Measurements from ENCODE around the gene KCND3.

DNA sequence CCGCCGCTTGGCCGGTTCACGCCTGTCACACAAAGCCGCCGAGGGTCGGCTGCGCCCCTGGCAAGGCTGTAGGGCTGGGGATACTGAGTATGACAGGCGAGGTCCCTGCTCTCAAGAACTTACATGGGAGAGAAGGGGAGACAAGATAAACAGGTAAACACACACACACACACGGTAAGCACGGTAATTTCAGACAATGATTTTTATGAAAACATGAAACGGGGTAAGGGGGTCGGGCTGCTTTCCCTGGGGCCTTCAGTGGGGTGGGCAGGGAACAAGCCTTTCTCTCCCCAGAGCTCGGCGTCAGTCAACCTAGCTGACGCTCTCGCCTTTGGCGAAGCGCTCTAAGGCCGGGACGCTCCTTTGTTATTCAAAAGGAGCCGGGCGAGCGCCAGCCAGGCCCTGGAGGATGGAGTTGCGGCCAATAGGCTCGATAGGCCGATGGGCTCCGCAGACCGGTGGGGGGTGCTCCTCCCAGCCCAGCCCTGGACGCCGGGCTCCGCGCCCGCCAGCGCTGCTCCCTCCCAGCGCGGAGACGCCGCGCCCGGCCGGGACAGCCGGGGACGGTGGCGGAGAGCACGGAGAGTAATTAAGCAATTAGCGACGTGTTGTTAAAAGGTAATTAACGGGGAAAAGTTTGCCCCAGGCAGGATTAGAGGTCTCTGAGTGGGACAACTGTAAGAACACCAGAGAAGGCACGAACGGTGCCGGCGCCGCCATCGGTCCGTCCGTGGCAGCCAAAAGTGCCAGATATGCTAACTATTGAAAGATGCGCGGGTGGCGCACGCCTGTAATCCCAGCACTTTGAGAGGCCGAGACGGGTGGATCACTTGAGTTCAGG is 249.3 kb downstream of the KCND3 start:
- TF ChIP-seq CTCF (IDR thresholded peaks at IDR 0.05; ENCODE audit: low read length) (no peak), EZH2 (IDR thresholded peaks at IDR 0.05; ENCODE audit: borderline replicate concordance, low read length) (no peak; the same call in 1 of the 2 replicates)
